PC-9 (cell line): ENCODE measurements around the gene CDCA7. TPM values are rescaled to one million over a fixed set of nuclear protein-coding genes. Genes with fewer than 3 reads are reported as not detected.

Experiments used
- BruUV-seq: library from RNA; stranded (reverse); fragments of 400-500 nt; replicated peaks from 2 replicates; lab custom pipeline; 2021; lab: Mats Ljungman, UMichigan
- CTCF ChIA-PET: fragments of 300-600 bp; sonication (Branson Sonifier 250); formaldehyde crosslinking; loops from one replicate; lab custom pipeline; 2022; ENCODE audit warnings: antibody characterized with exemption; lab: Charles Lee
- POLR2A ChIA-PET: fragments of 300-600 bp; sonication (Branson Sonifier 250); formaldehyde crosslinking; loops from one replicate; lab custom pipeline; 2022; ENCODE audit warnings: antibody characterized with exemption; ENCODE audit not compliant: unreplicated experiment; lab: Charles Lee
- DNase-seq, 2 experiments: peaks; one replicate each; pipeline versions ENCODE4 v3.0.0 to v3.0.0-alpha.2; 2015 to 2022; ENCODE audit warnings: mixed read lengths in 1 of 2
- H2AFZ ChIP-seq: fragments of 200-600 bp; sonication (generic); 2 replicates; pipeline ENCODE4 v1.8.1; 2017; ENCODE audit warnings: antibody characterized with exemption
- H3F3A ChIP-seq: fragments of 200-600 bp; sonication (generic); 2 replicates; pipeline ENCODE4 v1.8.1; 2017; ENCODE audit warnings: antibody characterized with exemption, mild to moderate bottlenecking, low read depth; ENCODE audit not compliant: insufficient read depth
- H3K27ac ChIP-seq: fragments of 200-600 bp; sonication (generic); 2 replicates; pipeline ENCODE4 v1.6.1; 2016; ENCODE audit warnings: mixed run types
- H3K27me3 ChIP-seq: fragments of 200-600 bp; sonication (generic); 2 replicates; pipeline ENCODE4 v1.6.1; 2016; ENCODE audit warnings: low read depth, mixed run types; ENCODE audit not compliant: insufficient read depth
- H3K36me3 ChIP-seq: fragments of 200-600 bp; sonication (generic); 2 replicates; pipeline ENCODE4 v1.6.1; 2016; ENCODE audit warnings: low read depth, mixed run types
- H3K4me1 ChIP-seq: fragments of 200-600 bp; sonication (generic); replicated peaks from 2 replicates; pipeline ENCODE4 v1.6.1; 2016; ENCODE audit warnings: mixed run types; ENCODE audit not compliant: insufficient read depth
- H3K4me2 ChIP-seq: fragments of 200-600 bp; sonication (generic); 2 replicates; pipeline ENCODE4 v1.6.1; 2017; ENCODE audit warnings: mixed run types
- H3K4me3 ChIP-seq: fragments of 200-600 bp; sonication (generic); 2 replicates; pipeline ENCODE4 v1.6.1; 2016; ENCODE audit warnings: mixed run types
- H3K79me2 ChIP-seq: fragments of 200-600 bp; sonication (generic); 2 replicates; pipeline ENCODE4 v1.6.1; 2017; ENCODE audit warnings: low read depth, mixed run types
- H3K9me2 ChIP-seq: fragments of 200-600 bp; sonication (generic); 2 replicates; pipeline ENCODE4 v1.8.1; 2017; ENCODE audit warnings: mild to moderate bottlenecking; ENCODE audit not compliant: insufficient read depth
- H3K9me3 ChIP-seq: fragments of 200-600 bp; sonication (generic); 2 replicates; pipeline ENCODE4 v1.8.1; 2016; ENCODE audit warnings: low read depth; ENCODE audit not compliant: insufficient read depth
- H4K20me1 ChIP-seq: fragments of 200-600 bp; sonication (generic); 2 replicates; pipeline ENCODE4 v1.8.1; 2017; ENCODE audit not compliant: insufficient read depth
- EZH2 ChIP-seq: fragments of 200-600 bp; sonication (generic); IDR thresholded peaks from 2 replicates; pipeline ENCODE4 v1.8.0; 2017; ENCODE audit warnings: antibody characterized with exemption, low read depth
- intact Hi-C: fragments of 100-400 bp; cut with micrococcal nuclease; formaldehyde crosslinking; loops from one replicate; pipeline ENCODE4 v1.10.0; 2022; ENCODE audit not compliant: unreplicated experiment
- total RNA-seq: library from RNA; stranded (reverse); gene quantifications from 2 replicates; pipeline ENCODE4 v1.2.3, GENCODE V29; 2021
- TF ChIP-seq, protein P1 (sequence below): fragments of 200-600 bp; sonication (generic); conservative IDR thresholded peaks from 2 replicates; pipeline ENCODE4 v1.6.1; 2017; ENCODE audit warnings: mixed run types, antibody characterized with exemption, mild to moderate bottlenecking, moderate library complexity

Gene CDCA7
- total RNA-seq, 1 experiment from 2014 or later: 34.2 TPM

DNA sequence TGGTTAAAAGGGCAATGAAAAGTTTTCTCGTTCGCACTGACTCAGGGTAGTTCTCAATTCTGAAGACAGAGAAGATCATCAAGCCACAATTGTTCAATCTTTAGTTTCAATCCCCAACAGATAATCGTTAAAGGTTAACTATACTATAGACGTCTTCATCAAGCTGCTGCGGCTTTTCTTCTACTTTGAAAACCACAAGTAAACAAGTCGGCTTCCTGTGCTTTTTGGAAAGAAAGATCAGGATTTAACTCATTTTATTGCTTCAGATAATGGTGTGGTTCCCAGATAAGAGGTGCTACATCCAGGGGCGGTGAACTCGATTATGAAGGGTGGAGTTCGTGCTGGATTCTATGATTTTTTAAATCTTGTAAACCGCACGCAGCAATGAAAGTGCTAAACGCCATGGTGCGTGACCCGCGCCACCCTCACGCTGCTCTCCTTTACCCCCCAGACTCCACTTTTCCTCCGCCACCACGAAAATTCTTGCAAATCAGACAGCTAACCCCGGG is 545 bp upstream of the CDCA7 start:
- H4K20me1 ChIP-seq: no peaks in the 10 kb centered on the region; the same call in 1 of the 2 replicates
- no peaks in the 10 kb centered on the region for H3K27me3 ChIP-seq
- TF ChIP-seq, protein P1, sequence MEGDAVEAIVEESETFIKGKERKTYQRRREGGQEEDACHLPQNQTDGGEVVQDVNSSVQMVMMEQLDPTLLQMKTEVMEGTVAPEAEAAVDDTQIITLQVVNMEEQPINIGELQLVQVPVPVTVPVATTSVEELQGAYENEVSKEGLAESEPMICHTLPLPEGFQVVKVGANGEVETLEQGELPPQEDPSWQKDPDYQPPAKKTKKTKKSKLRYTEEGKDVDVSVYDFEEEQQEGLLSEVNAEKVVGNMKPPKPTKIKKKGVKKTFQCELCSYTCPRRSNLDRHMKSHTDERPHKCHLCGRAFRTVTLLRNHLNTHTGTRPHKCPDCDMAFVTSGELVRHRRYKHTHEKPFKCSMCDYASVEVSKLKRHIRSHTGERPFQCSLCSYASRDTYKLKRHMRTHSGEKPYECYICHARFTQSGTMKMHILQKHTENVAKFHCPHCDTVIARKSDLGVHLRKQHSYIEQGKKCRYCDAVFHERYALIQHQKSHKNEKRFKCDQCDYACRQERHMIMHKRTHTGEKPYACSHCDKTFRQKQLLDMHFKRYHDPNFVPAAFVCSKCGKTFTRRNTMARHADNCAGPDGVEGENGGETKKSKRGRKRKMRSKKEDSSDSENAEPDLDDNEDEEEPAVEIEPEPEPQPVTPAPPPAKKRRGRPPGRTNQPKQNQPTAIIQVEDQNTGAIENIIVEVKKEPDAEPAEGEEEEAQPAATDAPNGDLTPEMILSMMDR: no peak
- no peak for TF ChIP-seq EZH2
- no peak for DNase-seq
- H3K27ac ChIP-seq: no peak overlapping the region
- intact Hi-C loops: loop anchor here (10.0 kb wide), 1 partner anchor 329 kb away; no protein-coding TSS in a partner anchor
- peak overlapping the region; percentile 81 for H3K4me2 ChIP-seq
- H3F3A ChIP-seq: no peaks in the 10 kb centered on the region
- H3K4me3 ChIP-seq: peak overlapping the region; percentile 97
- CTCF ChIA-PET: no interaction called here
- peaks cover 11% of the 10 kb centered on the region; the same call in 1 of the 2 replicates for H3K36me3 ChIP-seq
- H3K79me2 ChIP-seq: peaks cover 37% of the 10 kb centered on the region
- peaks cover 20% of the 10 kb centered on the region for H3K4me1 ChIP-seq
- POLR2A ChIA-PET: interaction anchor here (0.6 to 0.7 kb wide), 2 partner anchors 253 to 635 kb away, joined by 3 read pairs; no protein-coding TSS in a partner anchor
- no peaks in the 10 kb centered on the region for H3K9me2 ChIP-seq
- BruUV-seq: no TSS peak
- no peaks in the 10 kb centered on the region for H3K9me3 ChIP-seq
- H2AFZ ChIP-seq: peak overlapping the region; percentile 98

DNA sequence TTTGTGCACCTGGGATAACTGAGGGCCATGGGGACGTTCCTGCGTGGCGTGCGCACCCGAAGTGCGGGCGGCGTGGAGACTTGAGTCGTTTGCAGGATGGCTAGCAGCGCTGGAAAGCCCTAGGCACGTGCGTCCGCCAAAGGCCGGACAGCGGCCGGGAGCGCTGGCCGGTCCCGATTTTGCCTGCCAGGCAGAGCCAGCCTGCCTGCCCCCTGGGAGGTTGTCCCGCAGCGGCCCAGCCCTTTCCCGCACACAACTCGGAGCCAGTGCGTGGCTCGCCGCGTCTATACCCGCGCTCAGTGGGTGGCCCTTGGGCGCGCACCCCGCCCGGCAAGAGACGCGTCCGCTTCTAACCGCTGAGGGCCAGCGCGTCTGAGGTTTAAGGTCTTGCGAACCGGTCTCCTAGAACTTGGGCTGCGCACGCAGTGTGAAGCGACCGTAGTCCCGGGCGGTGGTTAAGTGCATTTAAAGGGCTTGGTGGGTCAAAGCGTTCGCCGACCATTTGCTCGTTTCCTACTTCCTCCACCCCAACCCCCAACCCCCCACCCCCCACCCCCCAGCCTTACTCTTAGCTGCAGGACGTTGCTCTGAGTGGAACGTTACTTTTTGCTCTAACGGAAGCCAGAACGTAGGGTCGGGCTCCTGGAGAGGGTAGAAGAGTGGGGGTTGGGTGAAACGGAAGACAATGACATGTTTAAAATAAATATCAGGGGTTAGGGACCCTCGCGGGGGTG is 627 bp downstream of the CDCA7 start:
- Histone ChIP-seq H3K9me2 (no peaks in the 10 kb centered on the region), H3K27me3 (no peaks in the 10 kb centered on the region), H3K79me2 (peaks cover 40% of the 10 kb centered on the region), H3K36me3 (peaks cover 16% of the 10 kb centered on the region; the same call in 1 of the 2 replicates), H3K4me3 (peak overlapping the region; percentile 97), H3K4me2 (peak overlapping the region; percentile 81), H3K9me3 (no peaks in the 10 kb centered on the region), H3K27ac (no peak overlapping the region), H3F3A (no peaks in the 10 kb centered on the region), H3K4me1 (peaks cover 20% of the 10 kb centered on the region), H4K20me1 (no peaks in the 10 kb centered on the region; the same call in 1 of the 2 replicates), H2AFZ (peak overlapping the region; percentile 98)
- DNase-seq: peak in 1 of 2 experiments; percentile 73
- POLR2A ChIA-PET: interaction anchor here (0.5 to 0.8 kb wide), 3 partner anchors 28 to 288 kb away, joined by 3 to 14 read pairs (median 4); no protein-coding TSS in a partner anchor
- TF ChIP-seq, protein P1: no peak
- no peak for TF ChIP-seq EZH2
- intact Hi-C loops: loop anchor here (10.0 kb wide), 1 partner anchor 330 kb away; no protein-coding TSS in a partner anchor
- BruUV-seq: no TSS peak
- CTCF ChIA-PET: interaction anchor here (0.7 kb wide), 1 partner anchor 284 kb away, joined by 12 read pairs; no protein-coding TSS in a partner anchor

DNA sequence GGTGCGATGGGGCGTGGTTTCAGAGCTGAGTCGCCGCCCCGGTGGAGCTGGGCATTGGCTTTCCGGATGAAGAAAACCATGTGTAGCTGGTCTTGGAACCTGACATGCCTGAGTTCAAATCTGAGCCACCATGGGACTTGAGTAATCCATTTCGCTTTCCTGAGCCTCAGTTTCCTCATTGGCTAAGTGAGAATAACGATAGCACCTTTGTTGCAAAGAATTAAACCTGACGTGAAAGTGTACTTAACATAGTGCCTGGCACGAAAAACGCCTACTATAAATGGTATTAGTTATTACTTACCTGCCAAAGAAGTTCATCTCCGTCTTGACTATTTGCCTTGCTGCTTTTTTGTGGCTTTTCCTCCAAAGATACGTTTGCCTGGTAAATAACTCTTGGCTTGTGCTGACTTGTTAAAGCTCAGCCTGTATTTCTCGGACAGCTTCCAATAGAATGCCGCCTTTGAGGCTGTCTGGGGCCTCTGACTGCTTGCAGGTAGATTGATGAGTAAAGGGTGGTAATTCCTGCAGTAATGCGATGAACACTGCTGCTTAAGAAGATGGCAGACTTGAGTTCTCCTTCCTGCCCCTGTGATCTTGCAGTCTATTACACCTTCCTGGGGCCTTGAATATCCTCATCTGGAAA is 1.3 kb downstream of the CDCA7 start:
- peak overlapping the region; percentile 98 for H2AFZ ChIP-seq
- TSS peak; percentile 41 for BruUV-seq

More for the DNA sequence above, 1.3 kb downstream of the CDCA7 start:
- Histone ChIP-seq H3F3A (no peaks in the 10 kb centered on the region), H4K20me1 (no peaks in the 10 kb centered on the region; the same call in 1 of the 2 replicates), H3K27ac (no peak overlapping the region), H3K4me3 (peak overlapping the region; percentile 97), H3K27me3 (no peaks in the 10 kb centered on the region), H3K36me3 (peaks cover 20% of the 10 kb centered on the region), H3K9me2 (no peaks in the 10 kb centered on the region), H3K9me3 (no peaks in the 10 kb centered on the region), H3K79me2 (peaks cover 40% of the 10 kb centered on the region), H3K4me1 (peaks cover 20% of the 10 kb centered on the region), H3K4me2 (peak overlapping the region; percentile 81)
- DNase-seq: no peak
- TF ChIP-seq, protein P1: no peak
- no peak for TF ChIP-seq EZH2
- POLR2A ChIA-PET: interaction anchor here (0.5 to 0.8 kb wide), 3 partner anchors 29 to 288 kb away, joined by 3 to 14 read pairs (median 4); no protein-coding TSS in a partner anchor
- CTCF ChIA-PET: interaction anchor here (0.7 kb wide), 1 partner anchor 285 kb away, joined by 12 read pairs; no protein-coding TSS in a partner anchor
- intact Hi-C loops: loop anchor here (10.0 kb wide), 1 partner anchor 331 kb away; no protein-coding TSS in a partner anchor
